Esophagus squamous epithelium (tissue), 5 donors: ENCODE results near the gene RPUSD2. TPM values are rescaled to one million over a fixed set of nuclear protein-coding genes. Genes with fewer than 3 reads are reported as not detected.

Source experiments
- DNase-seq: peaks from one replicate; lab custom pipeline; 2025; lab: John Stamatoyannopoulos, UW
- H3K27ac ChIP-seq, 4 donors: fragments of 200-600 bp; sonication (generic); one replicate each; pipeline ENCODE4 v1.5.1; 2016 to 2019; ENCODE audit warnings: mild to moderate bottlenecking in 1 of 4
- H3K27me3 ChIP-seq, 4 donors: fragments of 200-600 bp; sonication (generic); 1 replicate in 3 of 4; 2 replicates in 1 of 4; pipeline versions ENCODE4 v1.5.1 to v1.6.0; 2017 to 2021; ENCODE audit warnings: antibody characterized with exemption in 1 of 4
- H3K36me3 ChIP-seq, 3 donors: fragments of 200-600 bp; sonication (generic); one replicate each; pipeline ENCODE4 v1.5.1; 2016 to 2019
- H3K4me1 ChIP-seq, 3 donors: fragments of 200-600 bp; sonication (generic); one replicate each; pipeline ENCODE4 v1.5.1; 2017 to 2019
- H3K4me3 ChIP-seq, 4 donors: fragments of 200-600 bp; sonication (generic); 1 replicate in 3 of 4; 2 replicates in 1 of 4; pipeline ENCODE4 v1.5.1; 2016 to 2019; ENCODE audit warnings: mild to moderate bottlenecking in 2 of 4, moderate library complexity in 1 of 4
- H3K9me3 ChIP-seq, 3 donors: fragments of 200-600 bp; sonication (generic); one replicate each; pipeline ENCODE4 v1.5.1; 2016 to 2019
- CTCF ChIP-seq, 6 experiments: fragments of 450-650 bp in 4 of 6; fragments of 200-600 bp in 2 of 6; sonication (generic) in 2 of 6; IDR thresholded peaks; one replicate each; pipeline ENCODE4 v1.5.1; 2016 to 2019; ENCODE audit warnings: antibody characterized with exemption in 6 of 6, mild to moderate bottlenecking in 4 of 6, moderate library complexity in 4 of 6
- POLR2A ChIP-seq, 4 donors: fragments of 450-650 bp; IDR thresholded peaks; one replicate each; pipeline ENCODE4 v1.6.1; 2017; ENCODE audit warnings: antibody characterized with exemption in 4 of 4, mild to moderate bottlenecking in 4 of 4, moderate library complexity in 3 of 4
- WGBS, 2 donors: methylation state at CpG; one replicate each; pipeline ENCODE4 v1.1.5; 2018; 5-methylcytosine and 5-hydroxymethylcytosine counted together
- intact Hi-C: fragments of 100-400 bp; cut with DNase I; formaldehyde crosslinking; loops from one replicate; pipeline ENCODE4 v1.15.0; 2022
- total RNA-seq, 4 donors: library from RNA; depleted of rRNA; stranded (reverse); fragments of >200 nt; gene quantifications; one replicate each; pipeline ENCODE4 v1.1.0, GENCODE V29; 2016
- donor health status: DM: yes; HTN: yes; CAD: no.

The RPUSD2 gene
- 10 to 100 TPM in 1 of 4 donors, 1 to 10 TPM in 3; 4.3 to 10.3 (median 6.7) TPM for total RNA-seq

- no peaks in the 10 kb centered on the region for H3K9me3 ChIP-seq
- 0% methylated on average over 5 to 15 of the region's 62 CpGs for WGBS, 2 donors
Observed at GRCh38 chr15:40569129-40569953, at the start of gene RPUSD2. RPUSD2 (plus strand) TSS chr15:40569299; CDS start chr15:40569338, 39 bp downstream.

GRCh38 chr15:40523611-40524010 lies 45.5 kb upstream of the RPUSD2 start:
- no peak for DNase-seq
- TF ChIP-seq POLR2A (IDR thresholded peaks at IDR 0.05) (no peak), CTCF (IDR thresholded peaks at IDR 0.05) (no peak)
- intact Hi-C loops = no loop called here
- no peaks in the 10 kb centered on the region for H3K9me3 ChIP-seq
- no peaks in the 10 kb centered on the region for H3K4me1 ChIP-seq
- H3K4me3 ChIP-seq = no peak overlapping the region
- H3K27me3 ChIP-seq = no peaks in the 10 kb centered on the region
- H3K36me3 ChIP-seq = no peaks in the 10 kb centered on the region
- H3K27ac ChIP-seq = no peak overlapping the region

More at GRCh38 chr15:40569129-40569953, at the start of gene RPUSD2:
- Histone ChIP-seq H3K4me1 (peaks cover 16 to 36% (median 17%) of the 10 kb centered on the region in 3 donors), H3K27me3 (no peaks in the 10 kb centered on the region), H3K4me3 (peak within 1 kb of the TSS; percentile 76 to 95 (median 84)), H3K36me3 (peaks cover 0 to 32% (median 14%) of the 10 kb centered on the region in 3 donors), H3K27ac (peak within 1 kb of the TSS; percentile 75 to 92 (median 84))
- intact Hi-C loops = no loop called here
- TF ChIP-seq CTCF (IDR thresholded peaks at IDR 0.05) (peak in 1 of 6 experiments; percentile 7), POLR2A (IDR thresholded peaks at IDR 0.05) (peak in 2 of 4 donors; percentile 58 to 79)
- peak; percentile 64 for DNase-seq

- Histone ChIP-seq H3K4me1 (no peaks in the 10 kb centered on the region), H3K9me3 (no peaks in the 10 kb centered on the region), H3K36me3 (no peaks in the 10 kb centered on the region), H3K4me3 (no peak overlapping the region), H3K27me3 (no peaks in the 10 kb centered on the region), H3K27ac (no peak overlapping the region)
- TF ChIP-seq CTCF (IDR thresholded peaks at IDR 0.05) = no peak
- TF ChIP-seq POLR2A (IDR thresholded peaks at IDR 0.05) = no peak
- intact Hi-C loops = no loop called here
- WGBS, 2 donors = 87 to 89% methylated on average over 3 of the region's 3 CpGs
- DNase-seq = no peak
Observed at GRCh38 chr15:40525855-40526254, 43.2 kb upstream of the RPUSD2 start.

GRCh38 chr15:40528801-40529200 lies 40.3 kb upstream of the RPUSD2 start:
- no peaks in the 10 kb centered on the region for H3K27me3 ChIP-seq

More at GRCh38 chr15:40528801-40529200, 40.3 kb upstream of the RPUSD2 start:
- WGBS, 2 donors = 60 to 88% methylated on average over 1 to 6 of the region's 6 CpGs
- no peaks in the 10 kb centered on the region for H3K9me3 ChIP-seq
- no peak for DNase-seq
- intact Hi-C loops = no loop called here
- H3K36me3 ChIP-seq = no peaks in the 10 kb centered on the region
- H3K4me3 ChIP-seq = no peak overlapping the region
- no peaks in the 10 kb centered on the region for H3K4me1 ChIP-seq
- TF ChIP-seq POLR2A (IDR thresholded peaks at IDR 0.05) = no peak
- TF ChIP-seq CTCF (IDR thresholded peaks at IDR 0.05) = no peak
- H3K27ac ChIP-seq = no peak overlapping the region
